Measurements from ENCODE around the gene NELL2. TPM values are rescaled to one million over a fixed set of nuclear protein-coding genes. Genes with fewer than 3 reads are reported as not detected.

NELL2 gene
- total RNA-seq, 1 donor from 2014 or later, result 1.0 TPM

DNA sequence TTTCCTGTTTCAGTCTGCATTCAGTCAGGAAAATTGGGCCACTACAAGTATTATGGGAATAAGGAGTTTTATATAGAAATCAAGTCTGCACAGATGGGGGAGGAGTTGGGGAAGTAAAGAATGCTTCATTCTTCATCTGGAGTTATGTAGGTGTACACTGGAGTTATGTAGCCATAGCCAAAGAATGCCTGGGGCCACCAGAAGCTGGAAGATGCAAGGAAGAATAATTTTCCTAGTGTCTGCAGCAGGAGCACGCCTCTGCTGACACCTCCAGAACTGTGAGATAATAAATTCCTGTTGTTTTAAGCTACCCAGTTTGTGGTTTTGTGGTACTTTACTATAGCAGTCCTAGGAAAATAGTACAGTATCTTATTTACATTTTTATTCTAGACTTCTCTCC lies 333.4 kb downstream of the NELL2 start:
- Histone ChIP-seq H3K27ac (ENCODE audit: low read depth, low read length) (no peak overlapping the region), H3K4me3 (ENCODE audit: insufficient read depth, low read depth, low read length) (no peak overlapping the region), H2AFZ (ENCODE audit: low read depth, low read length) (no peak overlapping the region), H4K20me1 (ENCODE audit: insufficient read depth, low read length) (no peaks in the 10 kb centered on the region), H3K9ac (ENCODE audit: low read length) (no peak overlapping the region), H3K27me3 (ENCODE audit: insufficient read depth, low read length) (no peaks in the 10 kb centered on the region), H3K4me1 (ENCODE audit: insufficient read depth, low read length) (no peaks in the 10 kb centered on the region), H3K9me3 (ENCODE audit: insufficient read depth, low read depth, low read length) (no peaks in the 10 kb centered on the region), H3K36me3 (ENCODE audit: insufficient read depth, low read length) (no peaks in the 10 kb centered on the region), H3K4me2 (ENCODE audit: low read length) (no peak overlapping the region), H3K79me2 (ENCODE audit: insufficient read depth, low read length) (no peaks in the 10 kb centered on the region)
- FAIRE-seq (no peak), DNase-seq (ENCODE audit: low read depth) (no peak)
- Mint-ChIP-seq H3K27ac (ENCODE audit: unreplicated experiment) (peak overlapping the region; percentile 2), H3K27me3 (ENCODE audit: low read depth, unreplicated experiment) (no peaks in the 10 kb centered on the region), H3K36me3 (ENCODE audit: low read depth, unreplicated experiment) (no peaks in the 10 kb centered on the region), H3K4me3 (ENCODE audit: unreplicated experiment) (no peak overlapping the region), H3K9me3 (ENCODE audit: unreplicated experiment) (no peaks in the 10 kb centered on the region), H3K4me1 (ENCODE audit: low read depth, unreplicated experiment) (peaks cover 14% of the 10 kb centered on the region)
- TF ChIP-seq, protein P1, sequence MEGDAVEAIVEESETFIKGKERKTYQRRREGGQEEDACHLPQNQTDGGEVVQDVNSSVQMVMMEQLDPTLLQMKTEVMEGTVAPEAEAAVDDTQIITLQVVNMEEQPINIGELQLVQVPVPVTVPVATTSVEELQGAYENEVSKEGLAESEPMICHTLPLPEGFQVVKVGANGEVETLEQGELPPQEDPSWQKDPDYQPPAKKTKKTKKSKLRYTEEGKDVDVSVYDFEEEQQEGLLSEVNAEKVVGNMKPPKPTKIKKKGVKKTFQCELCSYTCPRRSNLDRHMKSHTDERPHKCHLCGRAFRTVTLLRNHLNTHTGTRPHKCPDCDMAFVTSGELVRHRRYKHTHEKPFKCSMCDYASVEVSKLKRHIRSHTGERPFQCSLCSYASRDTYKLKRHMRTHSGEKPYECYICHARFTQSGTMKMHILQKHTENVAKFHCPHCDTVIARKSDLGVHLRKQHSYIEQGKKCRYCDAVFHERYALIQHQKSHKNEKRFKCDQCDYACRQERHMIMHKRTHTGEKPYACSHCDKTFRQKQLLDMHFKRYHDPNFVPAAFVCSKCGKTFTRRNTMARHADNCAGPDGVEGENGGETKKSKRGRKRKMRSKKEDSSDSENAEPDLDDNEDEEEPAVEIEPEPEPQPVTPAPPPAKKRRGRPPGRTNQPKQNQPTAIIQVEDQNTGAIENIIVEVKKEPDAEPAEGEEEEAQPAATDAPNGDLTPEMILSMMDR (IDR thresholded peaks at IDR 0.05; ENCODE audit: insufficient read depth, low read depth, low read length), result no peak

DNA sequence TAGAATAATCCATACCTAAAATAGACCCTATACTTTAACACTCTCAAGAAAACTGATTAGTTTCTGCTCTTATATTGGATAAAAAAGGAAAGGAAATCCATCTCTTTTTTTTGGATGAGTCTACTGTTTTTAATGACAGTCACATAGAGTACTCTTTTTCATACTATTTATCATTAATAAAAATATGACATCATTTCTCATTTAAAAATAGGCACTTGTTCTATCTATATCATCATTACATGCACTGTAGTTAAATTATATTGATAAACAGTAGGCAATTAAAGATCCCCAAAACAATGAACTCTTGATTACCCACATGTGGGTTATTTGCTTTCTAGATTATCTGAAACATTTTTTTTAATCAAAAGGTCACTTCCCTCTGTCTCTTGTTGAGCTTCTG lies 338.8 kb downstream of the NELL2 start:
- no peaks in the 10 kb centered on the region for H3K4me1 ChIP-seq (ENCODE audit: insufficient read depth, low read length)
- Mint-ChIP-seq H3K27ac (ENCODE audit: unreplicated experiment) (no peak overlapping the region), H3K4me1 (ENCODE audit: low read depth, unreplicated experiment) (no peaks in the 10 kb centered on the region), H3K27me3 (ENCODE audit: low read depth, unreplicated experiment) (no peaks in the 10 kb centered on the region), H3K36me3 (ENCODE audit: low read depth, unreplicated experiment) (no peaks in the 10 kb centered on the region), H3K4me3 (ENCODE audit: unreplicated experiment) (no peak overlapping the region), H3K9me3 (ENCODE audit: unreplicated experiment) (no peaks in the 10 kb centered on the region)
- no peak overlapping the region for H3K4me3 ChIP-seq (ENCODE audit: insufficient read depth, low read depth, low read length)
- no peak for TF ChIP-seq EZH2 (IDR thresholded peaks at IDR 0.05; ENCODE audit: insufficient read depth, low read length)
- TF ChIP-seq, protein P1 (IDR thresholded peaks at IDR 0.05; ENCODE audit: insufficient read depth, low read depth, low read length), result no peak
- H3K27ac ChIP-seq (ENCODE audit: low read depth, low read length), result no peak overlapping the region
- H3K79me2 ChIP-seq (ENCODE audit: insufficient read depth, low read length), result no peaks in the 10 kb centered on the region
- FAIRE-seq, result no peak
- H4K20me1 ChIP-seq (ENCODE audit: insufficient read depth, low read length), result no peaks in the 10 kb centered on the region
- H3K36me3 ChIP-seq (ENCODE audit: insufficient read depth, low read length), result no peaks in the 10 kb centered on the region
- H2AFZ ChIP-seq (ENCODE audit: low read depth, low read length), result no peak overlapping the region
- H3K27me3 ChIP-seq (ENCODE audit: insufficient read depth, low read length), result no peaks in the 10 kb centered on the region
- no peak overlapping the region for H3K9ac ChIP-seq (ENCODE audit: low read length)
- no peak overlapping the region for H3K4me2 ChIP-seq (ENCODE audit: low read length)
- H3K9me3 ChIP-seq (ENCODE audit: insufficient read depth, low read depth, low read length), result no peaks in the 10 kb centered on the region
- no peak for DNase-seq (ENCODE audit: low read depth)

DNA sequence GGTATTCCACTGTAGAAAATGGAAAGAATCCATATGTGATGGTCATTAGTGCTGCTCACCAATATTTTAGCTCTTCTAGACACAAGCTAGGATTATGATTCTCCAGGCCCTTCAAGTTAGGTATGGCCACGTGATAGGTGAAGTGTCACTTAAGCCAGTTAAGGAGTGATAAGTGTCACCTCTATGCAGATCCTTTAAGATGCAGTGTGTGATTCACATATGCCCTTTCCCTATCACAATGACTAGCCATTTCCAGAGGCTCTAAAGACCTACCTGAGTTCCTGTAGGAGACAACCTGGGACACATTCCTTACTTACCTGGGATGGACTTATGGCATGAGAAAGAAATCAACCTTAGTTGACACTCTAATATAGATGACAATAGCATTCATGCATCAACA lies 343.2 kb downstream of the NELL2 start:
- H3K27me3 Mint-ChIP-seq (ENCODE audit: low read depth, unreplicated experiment), result no peaks in the 10 kb centered on the region
- Histone ChIP-seq H3K4me2 (ENCODE audit: low read length) (no peak overlapping the region), H2AFZ (ENCODE audit: low read depth, low read length) (no peak overlapping the region), H3K4me1 (ENCODE audit: insufficient read depth, low read length) (no peaks in the 10 kb centered on the region), H4K20me1 (ENCODE audit: insufficient read depth, low read length) (no peaks in the 10 kb centered on the region), H3K27me3 (ENCODE audit: insufficient read depth, low read length) (no peaks in the 10 kb centered on the region), H3K9me3 (ENCODE audit: insufficient read depth, low read depth, low read length) (no peaks in the 10 kb centered on the region), H3K9ac (ENCODE audit: low read length) (no peak overlapping the region), H3K27ac (ENCODE audit: low read depth, low read length) (no peak overlapping the region), H3K79me2 (ENCODE audit: insufficient read depth, low read length) (no peaks in the 10 kb centered on the region), H3K36me3 (ENCODE audit: insufficient read depth, low read length) (no peaks in the 10 kb centered on the region), H3K4me3 (ENCODE audit: insufficient read depth, low read depth, low read length) (no peak overlapping the region)
- no peaks in the 10 kb centered on the region for H3K36me3 Mint-ChIP-seq (ENCODE audit: low read depth, unreplicated experiment)
- no peak overlapping the region for H3K4me3 Mint-ChIP-seq (ENCODE audit: unreplicated experiment)
- H3K4me1 Mint-ChIP-seq (ENCODE audit: low read depth, unreplicated experiment), result no peaks in the 10 kb centered on the region
- FAIRE-seq (no peak), DNase-seq (ENCODE audit: low read depth) (no peak)
- H3K27ac Mint-ChIP-seq (ENCODE audit: unreplicated experiment), result no peak overlapping the region
- TF ChIP-seq, protein P1 (IDR thresholded peaks at IDR 0.05; ENCODE audit: insufficient read depth, low read depth, low read length), result no peak
- no peak for TF ChIP-seq EZH2 (IDR thresholded peaks at IDR 0.05; ENCODE audit: insufficient read depth, low read length)
- no peaks in the 10 kb centered on the region for H3K9me3 Mint-ChIP-seq (ENCODE audit: unreplicated experiment)

Measured in astrocyte (in vitro differentiated cells and primary cell).